Activated CD8-positive, alpha-beta T cell treated with anti-CD3 and anti-CD28 coated beads for 36 hours (primary cell): ENCODE results near the gene FAM118B. TPM values are rescaled to one million over a fixed set of nuclear protein-coding genes. Genes with fewer than 3 reads are reported as not detected.

Experiments used
- ATAC-seq: fragments of 200-7000 bp; cut with Tn5 transposase; one replicate; pipeline ENCODE4 v1.10.0; 2021; ENCODE audit warnings: mild to moderate bottlenecking, moderate library complexity
- CTCF ChIA-PET: fragments of 350-600 bp; sonication (Branson Sonifier 250); formaldehyde crosslinking; loops from one replicate; lab custom pipeline; 2021; ENCODE audit warnings: antibody characterized with exemption; lab: Charles Lee
- POLR2A ChIA-PET: fragments of 350-600 bp; sonication (Branson Sonifier 250); formaldehyde crosslinking; loops from one replicate; lab custom pipeline; 2021; ENCODE audit warnings: antibody characterized with exemption; lab: Charles Lee
- DNase-seq: peaks from one replicate; pipeline ENCODE4 v3.0.0-alpha.2; 2020
- H3K27ac Mint-ChIP-seq: one replicate; pipeline ENCODE4 v1.8.0; 2021; ENCODE audit warnings: mild to moderate bottlenecking, mixed read lengths
- H3K27me3 Mint-ChIP-seq: one replicate; pipeline ENCODE4 v1.8.0; 2021; ENCODE audit warnings: mixed read lengths
- H3K36me3 Mint-ChIP-seq: one replicate; pipeline ENCODE4 v1.8.0; 2021; ENCODE audit warnings: low read depth, mixed read lengths
- H3K4me1 Mint-ChIP-seq: one replicate; pipeline ENCODE4 v1.8.0; 2021; ENCODE audit warnings: low read depth, mixed read lengths
- H3K4me3 Mint-ChIP-seq: one replicate; pipeline ENCODE4 v1.8.0; 2021; ENCODE audit warnings: mild to moderate bottlenecking, moderate library complexity, mixed read lengths
- H3K9me3 Mint-ChIP-seq: one replicate; pipeline ENCODE4 v1.8.0; 2021; ENCODE audit warnings: mixed read lengths
- intact Hi-C: fragments of 100-400 bp; cut with micrococcal nuclease; formaldehyde crosslinking; loops from one replicate; pipeline ENCODE4 v1.10.0; 2022
- total RNA-seq, 2 experiments: library from RNA; stranded (reverse); gene quantifications; one replicate each; pipeline ENCODE4 v1.2.3, GENCODE V29; 2021
- TF ChIP-seq, protein P1 (sequence below): fragments of 200-600 bp; IDR thresholded peaks from one replicate; pipeline ENCODE4 v1.8.0; 2022; ENCODE audit warnings: antibody characterized with exemption, mild to moderate bottlenecking

The FAM118B gene
- total RNA-seq, 2 experiments from 2014 or later = 8.9 to 9.5 TPM

DNA sequence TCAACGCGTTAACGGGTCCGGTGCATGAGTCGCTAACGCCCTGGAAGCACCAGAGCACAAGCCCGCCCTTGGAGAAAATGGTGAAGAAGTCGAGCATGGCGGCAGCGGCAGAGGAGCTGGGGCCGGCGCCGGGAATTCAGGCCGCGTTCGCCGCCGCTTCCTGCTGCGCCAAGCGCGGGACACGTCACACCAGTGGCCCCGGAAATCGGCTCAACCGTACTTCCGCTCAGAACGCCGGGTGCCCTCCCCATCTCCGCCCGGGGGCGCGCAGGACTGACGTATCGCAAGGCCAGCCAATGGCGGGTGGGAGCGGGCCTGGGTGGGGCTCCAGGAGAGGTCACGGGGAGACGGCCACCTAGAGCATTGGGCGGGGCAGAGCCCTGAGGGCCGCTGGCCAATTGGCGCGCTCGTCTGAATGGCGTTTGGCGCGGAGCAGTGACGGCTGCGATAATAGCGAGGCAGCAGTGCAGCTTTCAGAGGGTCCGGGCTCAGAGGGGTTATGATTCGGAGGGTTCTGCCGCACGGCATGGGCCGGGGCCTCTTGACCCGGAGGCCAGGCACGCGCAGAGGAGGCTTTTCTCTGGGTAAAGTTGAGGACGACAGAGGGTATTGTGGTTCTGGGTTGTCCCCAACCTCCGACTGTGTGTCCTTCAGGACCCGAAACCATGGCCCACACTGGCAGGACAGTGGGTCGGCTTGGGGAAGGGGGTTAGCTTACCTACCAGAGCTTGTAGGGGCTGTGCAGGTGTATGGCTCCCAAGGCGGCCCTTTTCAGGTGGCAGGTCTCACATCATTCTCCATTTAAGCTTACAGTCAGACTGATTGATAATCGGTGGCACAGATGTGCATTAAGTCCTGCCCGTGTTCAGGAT is 57.4 kb downstream of the FAM118B start, which contains the start of the genes FOXRED1 and SRPRA:
TSS of gene FOXRED1 (plus strand) at position 447 of the 872 bp plus-strand sequence. CDS start at position 500, 53 bp downstream.
TSS of gene SRPRA (minus strand) at position 188 of the 872 bp plus-strand sequence. CDS start at position 97, 91 bp downstream.
- Mint-ChIP-seq H3K4me1 (peaks cover 38% of the 10 kb centered on the region), H3K27ac (peak within 1 kb of the TSS; percentile 97), H3K4me3 (peak within 1 kb of the TSS; percentile 96), H3K27me3 (no peaks in the 10 kb centered on the region), H3K9me3 (no peaks in the 10 kb centered on the region), H3K36me3 (peaks cover 57% of the 10 kb centered on the region)
- POLR2A ChIA-PET = interaction anchor here (0.6 to 3.3 kb wide), 13 partner anchors 9 to 212 kb away, joined by 3 to 25 read pairs (median 4); partner anchors contain the start of genes CDON, DCPS, FAM118B and RPUSD4
- TF ChIP-seq, protein P1, sequence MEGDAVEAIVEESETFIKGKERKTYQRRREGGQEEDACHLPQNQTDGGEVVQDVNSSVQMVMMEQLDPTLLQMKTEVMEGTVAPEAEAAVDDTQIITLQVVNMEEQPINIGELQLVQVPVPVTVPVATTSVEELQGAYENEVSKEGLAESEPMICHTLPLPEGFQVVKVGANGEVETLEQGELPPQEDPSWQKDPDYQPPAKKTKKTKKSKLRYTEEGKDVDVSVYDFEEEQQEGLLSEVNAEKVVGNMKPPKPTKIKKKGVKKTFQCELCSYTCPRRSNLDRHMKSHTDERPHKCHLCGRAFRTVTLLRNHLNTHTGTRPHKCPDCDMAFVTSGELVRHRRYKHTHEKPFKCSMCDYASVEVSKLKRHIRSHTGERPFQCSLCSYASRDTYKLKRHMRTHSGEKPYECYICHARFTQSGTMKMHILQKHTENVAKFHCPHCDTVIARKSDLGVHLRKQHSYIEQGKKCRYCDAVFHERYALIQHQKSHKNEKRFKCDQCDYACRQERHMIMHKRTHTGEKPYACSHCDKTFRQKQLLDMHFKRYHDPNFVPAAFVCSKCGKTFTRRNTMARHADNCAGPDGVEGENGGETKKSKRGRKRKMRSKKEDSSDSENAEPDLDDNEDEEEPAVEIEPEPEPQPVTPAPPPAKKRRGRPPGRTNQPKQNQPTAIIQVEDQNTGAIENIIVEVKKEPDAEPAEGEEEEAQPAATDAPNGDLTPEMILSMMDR = no peak
- DNase-seq = peak; percentile 100
- CTCF ChIA-PET = interaction anchor here (0.5 to 1.0 kb wide), 2 partner anchors 42 to 1685 kb away, joined by 3 read pairs; no protein-coding TSS in a partner anchor
- intact Hi-C loops = no loop called here
- ATAC-seq = peak; percentile 100

DNA sequence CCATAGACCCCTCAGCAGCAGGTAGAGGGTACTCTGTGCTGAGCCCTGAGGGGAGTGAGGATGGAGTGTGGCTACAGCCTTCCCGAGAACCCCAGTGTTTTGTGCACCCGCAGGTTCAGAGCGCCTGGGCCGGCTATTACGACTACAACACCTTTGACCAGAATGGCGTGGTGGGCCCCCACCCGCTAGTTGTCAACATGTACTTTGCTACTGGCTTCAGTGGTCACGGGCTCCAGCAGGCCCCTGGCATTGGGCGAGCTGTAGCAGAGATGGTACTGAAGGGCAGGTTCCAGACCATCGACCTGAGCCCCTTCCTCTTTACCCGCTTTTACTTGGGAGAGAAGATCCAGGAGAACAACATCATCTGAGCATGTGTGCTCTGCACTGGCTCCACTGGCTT is 65.7 kb downstream of the FAM118B start:
- Mint-ChIP-seq H3K27ac (no peak overlapping the region), H3K4me1 (peaks cover 24% of the 10 kb centered on the region), H3K9me3 (no peaks in the 10 kb centered on the region), H3K36me3 (peaks cover 37% of the 10 kb centered on the region), H3K4me3 (no peak overlapping the region), H3K27me3 (no peaks in the 10 kb centered on the region)
- TF ChIP-seq, protein P1 = no peak
- no peak for DNase-seq
- CTCF ChIA-PET = no interaction called here
- intact Hi-C loops = no loop called here
- ATAC-seq = no peak
- POLR2A ChIA-PET = no interaction called here

DNA sequence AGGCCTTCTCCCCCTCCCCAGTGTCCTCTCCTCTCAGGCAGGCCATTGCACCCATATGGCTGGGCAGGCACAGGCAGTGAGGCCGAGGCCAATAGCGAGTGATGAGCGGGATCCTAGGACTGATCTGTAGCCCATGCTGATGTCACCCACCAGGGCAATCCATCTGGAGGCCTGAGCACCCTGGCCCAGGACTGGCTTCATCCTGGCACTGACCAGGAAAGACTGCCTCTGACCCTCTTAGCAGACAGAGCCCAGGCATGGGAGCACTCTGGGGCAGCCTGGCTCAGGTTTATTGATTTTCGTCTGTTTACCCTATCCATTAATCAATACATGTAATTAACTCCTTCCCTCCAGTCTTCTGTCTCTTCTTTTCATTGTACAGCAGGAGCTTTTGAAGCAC is 66.2 kb downstream of the FAM118B start:
- Mint-ChIP-seq H3K36me3 (peaks cover 32% of the 10 kb centered on the region), H3K27ac (no peak overlapping the region), H3K9me3 (no peaks in the 10 kb centered on the region), H3K4me3 (no peak overlapping the region), H3K27me3 (no peaks in the 10 kb centered on the region), H3K4me1 (peaks cover 27% of the 10 kb centered on the region)
- DNase-seq = no peak
- no peak for ATAC-seq
- TF ChIP-seq, protein P1 = no peak
- POLR2A ChIA-PET = interaction anchor here (1.5 kb wide), 1 partner anchor 9 kb away, joined by 11 read pairs; the partner anchor contains the start of genes FOXRED1 and SRPRA
- CTCF ChIA-PET = no interaction called here
- intact Hi-C loops = no loop called here

DNA sequence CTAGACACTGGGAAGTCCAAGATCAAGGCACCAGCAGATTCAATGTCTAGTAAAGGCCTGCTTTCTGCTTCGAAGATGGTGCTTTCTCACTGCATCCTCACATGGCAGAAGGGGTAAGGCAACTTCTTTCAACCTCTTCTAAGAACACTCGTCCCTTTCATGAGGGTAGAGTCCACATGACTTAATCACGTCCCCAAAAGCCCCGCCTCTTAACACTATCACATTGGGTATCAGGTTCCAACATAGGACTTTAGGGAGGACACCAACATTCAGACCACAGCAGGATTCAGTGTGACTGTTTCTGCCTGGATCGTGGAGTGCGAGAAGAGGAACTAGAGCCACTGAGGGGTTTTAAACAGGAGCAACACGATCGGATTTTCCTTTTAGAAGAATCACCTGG is 67.6 kb downstream of the FAM118B start:
- intact Hi-C loops = no loop called here
- Mint-ChIP-seq H3K36me3 (peaks cover 25% of the 10 kb centered on the region), H3K9me3 (no peaks in the 10 kb centered on the region), H3K27ac (no peak overlapping the region), H3K4me3 (no peak overlapping the region), H3K4me1 (peaks cover 34% of the 10 kb centered on the region), H3K27me3 (no peaks in the 10 kb centered on the region)
- ATAC-seq = no peak
- TF ChIP-seq, protein P1 = no peak
- CTCF ChIA-PET = no interaction called here
- POLR2A ChIA-PET = interaction anchor here (1.5 kb wide), 1 partner anchor 10 kb away, joined by 11 read pairs; the partner anchor contains the start of genes FOXRED1 and SRPRA
- no peak for DNase-seq
